ENCODE results near the gene CCDC192.

The CCDC192 gene

DNA sequence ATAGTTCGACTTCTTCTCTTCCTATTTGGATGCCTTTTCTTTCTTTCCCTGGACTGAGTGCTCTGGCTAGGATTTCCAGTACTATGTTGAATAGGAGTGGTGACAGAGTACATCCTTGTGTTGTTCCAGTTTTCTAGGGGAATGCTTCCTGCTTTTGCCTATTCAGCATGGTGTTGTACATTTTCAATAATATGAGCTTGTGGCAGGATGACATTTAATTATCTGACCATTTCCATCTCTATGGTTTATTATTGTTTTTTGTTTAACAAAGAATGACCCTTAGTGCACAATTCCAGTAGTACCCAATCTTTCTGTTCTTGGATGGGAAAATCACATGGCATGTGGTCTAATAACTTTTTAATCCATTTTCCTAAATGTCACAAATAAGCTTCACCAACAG is 244.8 kb downstream of the CCDC192 start:
- TF ChIP-seq ZFX (IDR thresholded peaks at IDR 0.05; ENCODE audit: borderline replicate concordance), result no peak
- TF ChIP-seq, protein P1, sequence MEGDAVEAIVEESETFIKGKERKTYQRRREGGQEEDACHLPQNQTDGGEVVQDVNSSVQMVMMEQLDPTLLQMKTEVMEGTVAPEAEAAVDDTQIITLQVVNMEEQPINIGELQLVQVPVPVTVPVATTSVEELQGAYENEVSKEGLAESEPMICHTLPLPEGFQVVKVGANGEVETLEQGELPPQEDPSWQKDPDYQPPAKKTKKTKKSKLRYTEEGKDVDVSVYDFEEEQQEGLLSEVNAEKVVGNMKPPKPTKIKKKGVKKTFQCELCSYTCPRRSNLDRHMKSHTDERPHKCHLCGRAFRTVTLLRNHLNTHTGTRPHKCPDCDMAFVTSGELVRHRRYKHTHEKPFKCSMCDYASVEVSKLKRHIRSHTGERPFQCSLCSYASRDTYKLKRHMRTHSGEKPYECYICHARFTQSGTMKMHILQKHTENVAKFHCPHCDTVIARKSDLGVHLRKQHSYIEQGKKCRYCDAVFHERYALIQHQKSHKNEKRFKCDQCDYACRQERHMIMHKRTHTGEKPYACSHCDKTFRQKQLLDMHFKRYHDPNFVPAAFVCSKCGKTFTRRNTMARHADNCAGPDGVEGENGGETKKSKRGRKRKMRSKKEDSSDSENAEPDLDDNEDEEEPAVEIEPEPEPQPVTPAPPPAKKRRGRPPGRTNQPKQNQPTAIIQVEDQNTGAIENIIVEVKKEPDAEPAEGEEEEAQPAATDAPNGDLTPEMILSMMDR (IDR thresholded peaks at IDR 0.05), result no peak
- no peak overlapping the region for H3K27ac ChIP-seq

DNA sequence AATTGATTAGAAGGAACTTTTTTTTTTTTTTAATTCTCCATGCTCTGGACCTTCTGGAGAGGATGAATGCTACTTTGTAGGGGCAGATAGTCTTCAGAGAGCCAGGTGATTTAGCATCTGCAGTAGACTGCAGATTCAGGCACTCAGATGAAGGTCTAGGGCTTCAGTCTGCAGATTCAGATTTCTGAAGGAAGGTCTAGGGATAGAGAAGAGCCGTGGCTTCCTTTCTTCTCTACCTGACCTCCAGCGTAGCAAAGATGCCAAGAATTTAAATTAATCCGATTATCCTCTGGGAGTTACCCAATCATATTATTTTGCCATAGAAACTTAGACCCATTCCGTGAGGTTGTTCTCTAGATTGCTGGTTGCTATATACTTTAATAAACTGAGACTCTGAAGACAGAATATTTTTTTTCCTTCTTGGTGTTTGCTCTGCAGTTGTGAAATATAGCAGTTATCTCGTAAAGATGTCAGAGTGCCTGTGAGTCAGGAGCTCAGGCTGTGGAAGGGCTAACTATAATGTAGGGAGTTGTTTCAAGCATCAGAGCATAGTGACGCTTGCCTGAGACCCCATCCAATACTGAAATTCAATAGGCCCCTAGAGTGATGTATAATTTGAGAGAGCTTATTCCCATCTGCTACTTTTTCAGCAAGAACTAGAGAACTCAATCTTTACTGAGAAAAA is 247.7 kb downstream of the CCDC192 start:
- TF ChIP-seq ZFX (IDR thresholded peaks at IDR 0.05; ENCODE audit: borderline replicate concordance), result no peak
- TF ChIP-seq, protein P1 (IDR thresholded peaks at IDR 0.05), result no peak
- no peak overlapping the region for H3K27ac ChIP-seq

DNA sequence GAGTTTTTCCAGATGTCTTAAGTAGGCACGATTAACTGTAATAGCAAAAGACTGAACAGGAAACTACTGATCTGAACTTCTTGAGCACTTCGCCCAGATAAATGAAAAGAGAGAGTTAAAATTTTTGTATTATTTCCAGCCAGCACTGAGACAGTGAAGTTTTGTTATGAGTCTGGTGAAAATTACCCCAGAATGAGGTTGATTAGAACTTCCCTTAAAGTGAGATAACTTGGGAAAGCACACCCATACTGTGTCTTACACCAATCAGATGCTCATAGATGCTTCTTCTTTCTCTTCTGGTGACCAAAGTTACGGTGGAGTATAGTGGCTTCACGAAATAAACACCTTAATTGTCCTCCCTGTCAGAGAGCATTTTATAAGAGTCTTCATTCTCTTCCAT is 248.6 kb downstream of the CCDC192 start:
- no peak overlapping the region for H3K27ac ChIP-seq
- TF ChIP-seq, protein P1 (IDR thresholded peaks at IDR 0.05), result no peak
- no peak for TF ChIP-seq ZFX (IDR thresholded peaks at IDR 0.05; ENCODE audit: borderline replicate concordance)

DNA sequence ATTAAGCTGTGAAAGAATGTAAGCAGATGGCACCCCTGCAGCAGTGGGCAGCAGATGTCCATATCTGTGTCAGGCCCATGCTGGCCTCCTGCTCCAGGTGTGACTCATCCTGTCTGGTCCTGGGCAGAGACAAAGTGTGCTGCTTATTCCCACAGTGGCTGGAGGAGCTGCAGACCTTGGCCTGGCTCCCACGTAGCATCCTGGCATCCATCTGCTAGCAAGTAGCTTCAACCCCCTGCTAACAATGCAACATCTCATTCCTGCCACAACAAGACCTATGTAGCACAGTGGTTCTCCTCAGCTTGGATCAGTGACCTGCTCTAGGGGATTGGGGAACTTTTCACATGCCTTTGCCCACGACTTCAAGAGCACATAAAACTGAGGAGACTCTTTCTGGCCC is 254.0 kb downstream of the CCDC192 start:
- TF ChIP-seq, protein P1 (IDR thresholded peaks at IDR 0.05), result no peak
- TF ChIP-seq ZFX (IDR thresholded peaks at IDR 0.05; ENCODE audit: borderline replicate concordance), result no peak

DNA sequence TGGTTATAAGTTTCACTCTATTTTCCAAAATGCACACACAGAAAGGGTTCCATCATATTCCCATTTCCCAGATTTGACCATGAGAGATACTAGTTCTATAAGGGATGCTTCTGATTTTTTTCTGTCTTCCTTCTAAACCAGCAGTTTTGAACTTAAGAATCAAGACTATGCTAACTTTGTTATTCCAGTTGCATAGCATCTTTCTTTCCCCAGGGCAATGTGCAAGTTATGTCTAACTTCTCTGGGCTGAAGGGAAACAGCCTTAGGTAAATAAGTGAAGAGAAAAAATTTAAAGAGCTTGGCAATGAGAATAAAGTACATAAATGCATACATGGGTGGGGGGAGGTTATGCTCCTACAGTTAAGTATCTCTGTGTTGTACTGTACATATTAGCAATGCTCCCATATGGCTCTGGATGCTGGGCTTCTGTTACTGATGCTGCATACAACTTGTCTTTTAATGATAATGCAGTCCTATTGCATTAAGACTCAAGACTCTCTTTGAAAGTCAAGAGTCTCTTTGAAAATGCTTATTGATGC is 254.6 kb downstream of the CCDC192 start:
- peak overlapping the region; percentile 93 for H3K27ac ChIP-seq
- TF ChIP-seq, protein P1 (IDR thresholded peaks at IDR 0.05), result no peak
- TF ChIP-seq ZFX (IDR thresholded peaks at IDR 0.05; ENCODE audit: borderline replicate concordance), result no peak

More for the DNA sequence above, 254.0 kb downstream of the CCDC192 start:
- peak overlapping the region; percentile 93 for H3K27ac ChIP-seq

DNA sequence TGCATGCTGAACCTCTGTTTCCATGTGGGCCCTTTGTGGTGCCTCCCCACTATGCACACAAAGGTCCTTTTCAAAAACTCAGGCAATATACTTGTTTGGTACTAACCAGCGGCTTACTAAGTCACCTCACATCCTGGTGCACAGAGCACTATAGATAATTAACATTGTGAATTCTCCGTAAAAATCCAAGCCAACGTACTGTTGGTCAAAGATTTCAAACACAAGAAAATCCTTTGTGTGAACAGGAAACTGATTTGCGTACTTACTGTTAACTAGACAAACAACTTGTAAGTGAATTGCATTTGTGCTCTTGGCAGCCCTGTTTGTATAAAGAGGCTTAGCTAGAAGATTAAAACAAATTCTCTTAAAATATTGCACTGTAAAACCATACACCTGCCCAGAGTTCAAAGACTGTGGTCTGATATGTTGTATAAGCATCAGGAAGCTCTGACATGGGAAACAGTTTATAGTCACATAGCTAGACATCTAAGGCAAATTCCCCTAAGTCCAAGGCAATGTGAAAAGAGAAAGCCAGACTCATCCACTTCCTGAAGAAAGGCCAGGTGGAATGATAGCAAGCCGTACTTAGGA is 255.3 kb downstream of the CCDC192 start:
- TF ChIP-seq, protein P1 (IDR thresholded peaks at IDR 0.05), result no peak
- TF ChIP-seq ZFX (IDR thresholded peaks at IDR 0.05; ENCODE audit: borderline replicate concordance), result no peak
- H3K27ac ChIP-seq, result peak overlapping the region; percentile 93

DNA sequence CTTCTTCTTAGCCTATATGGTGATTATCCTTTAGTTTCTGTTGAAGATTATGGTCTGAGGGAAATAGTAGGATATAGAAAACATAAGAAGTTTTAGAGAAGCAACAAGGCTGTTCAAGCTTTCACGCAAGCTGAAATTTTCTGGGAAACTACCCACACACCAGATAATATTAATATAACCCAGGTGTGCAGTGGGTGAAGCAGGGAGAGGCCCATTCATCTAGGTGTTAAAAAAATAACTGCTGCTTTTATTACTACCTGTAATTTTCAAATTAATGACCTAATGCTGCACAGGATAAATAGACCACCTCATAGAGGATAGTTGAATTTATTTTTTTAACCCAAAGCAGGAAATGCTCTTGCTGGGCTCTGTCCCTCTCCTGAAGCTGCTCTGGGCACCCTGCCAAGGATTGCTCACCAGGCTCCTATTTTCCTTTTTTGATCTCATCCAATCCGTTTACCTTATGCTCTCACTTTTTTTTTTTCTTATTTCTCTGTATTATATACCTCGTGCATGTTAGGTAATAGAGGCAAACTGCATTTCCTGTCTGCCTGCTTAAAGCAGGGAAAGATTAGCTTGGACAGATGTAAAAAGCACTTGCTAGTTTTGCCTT is 256.1 kb downstream of the CCDC192 start:
- TF ChIP-seq, protein P1 (IDR thresholded peaks at IDR 0.05), result no peak
- TF ChIP-seq ZFX (IDR thresholded peaks at IDR 0.05; ENCODE audit: borderline replicate concordance), result no peak
- peak overlapping the region; percentile 93 for H3K27ac ChIP-seq
